Activated T-cell treated with anti-CD3 and anti-CD28 coated beads for 1 hour (primary cell): Measurements from ENCODE around the gene NOD2.

Source experiments
- DNase-seq: peaks from one replicate; pipeline ENCODE4 v3.0.0-alpha.2; 2020; ENCODE audit warnings: low read depth

NOD2 gene

GRCh38 chr16:50717494-50717893 lies 24.1 kb downstream of the NOD2 start:
- no peak for DNase-seq

- no peak for DNase-seq
These were observed 24.8 kb downstream of the NOD2 start for GRCh38 chr16:50718061-50718760.

- DNase-seq = no peak
These were observed 25.5 kb downstream of the NOD2 start for GRCh38 chr16:50718761-50719400.

- no peak for DNase-seq
These were observed 26.3 kb downstream of the NOD2 start for GRCh38 chr16:50719401-50720337.

GRCh38 chr16:50721549-50722404 lies 28.4 kb downstream of the NOD2 start:
- DNase-seq = no peak

GRCh38 chr16:50722405-50722737 lies 29.0 kb downstream of the NOD2 start:
- no peak for DNase-seq

GRCh38 chr16:50722960-50723359 lies 29.6 kb downstream of the NOD2 start:
- no peak for DNase-seq

GRCh38 chr16:50724306-50724705 lies 30.9 kb downstream of the NOD2 start:
- DNase-seq = no peak

GRCh38 chr16:50731130-50731988 lies 38.0 kb downstream of the NOD2 start:
- no peak for DNase-seq

- no peak for DNase-seq
These were observed 38.8 kb downstream of the NOD2 start for GRCh38 chr16:50731989-50732832.

GRCh38 chr16:50733468-50733867 lies 40.1 kb downstream of the NOD2 start:
- DNase-seq = no peak

- no peak for DNase-seq
These were observed 42.3 kb downstream of the NOD2 start for GRCh38 chr16:50735629-50736122.

GRCh38 chr16:50736448-50736847 lies 43.0 kb downstream of the NOD2 start:
- no peak for DNase-seq

GRCh38 chr16:50737420-50737959 lies 44.1 kb downstream of the NOD2 start:
- no peak for DNase-seq

GRCh38 chr16:50739031-50739430 lies 45.6 kb downstream of the NOD2 start:
- DNase-seq = no peak

- DNase-seq = no peak
These were observed 47.3 kb downstream of the NOD2 start for GRCh38 chr16:50740736-50741135.

- no peak for DNase-seq
These were observed 47.9 kb downstream of the NOD2 start for GRCh38 chr16:50741225-50741780.

- DNase-seq = peak; percentile 97
These were observed 48.6 kb downstream of the NOD2 start, which contains the start of gene CYLD for GRCh38 chr16:50741781-50742575. Gene CYLD, plus strand, starts transcription at chr16:50742086. Its CDS starts 7,613 bp downstream, at chr16:50749699.
